Psoas muscle (tissue), 8 donors: ENCODE measurements around the gene CRIP1. TPM values are rescaled to one million over a fixed set of nuclear protein-coding genes. Genes with fewer than 3 reads are reported as not detected.

Source experiments
- ATAC-seq, 4 donors: fragments of 200-7000 bp; cut with Tn5 transposase; one replicate each; pipeline ENCODE4 v1.9.1; 2020; ENCODE audit warnings: moderate library complexity in 3 of 4, mild to moderate bottlenecking in 2 of 4
- DNase-seq, 2 donors: peaks; one replicate each; pipeline ENCODE4 v3.0.0-alpha.2; 2020
- H3K27ac ChIP-seq: fragments of 200-600 bp; one replicate; pipeline ENCODE4 v1.8.0; 2022
- H3K27me3 ChIP-seq, 3 donors: fragments of 200-600 bp in 1 of 3; one replicate each; pipeline versions ENCODE4 v1.6.1 to v1.8.0; 2013 to 2022; ENCODE audit warnings: low read length in 2 of 3, mild to moderate bottlenecking in 2 of 3, moderate library complexity in 1 of 3; ENCODE audit not compliant: insufficient read depth in 3 of 3
- H3K36me3 ChIP-seq, 2 donors: fragments of 200-600 bp in 1 of 2; one replicate each; pipeline versions ENCODE4 v1.6.1 to v1.8.0; 2013 to 2022; ENCODE audit warnings: low read depth in 1 of 2, mild to moderate bottlenecking in 1 of 2, moderate library complexity in 1 of 2; ENCODE audit not compliant: insufficient read depth in 1 of 2
- H3K4me1 ChIP-seq: fragments of 200-600 bp; one replicate; pipeline ENCODE4 v1.8.0; 2022
- H3K4me3 ChIP-seq: fragments of 200-600 bp; one replicate; pipeline ENCODE4 v1.8.0; 2022; ENCODE audit warnings: mild to moderate bottlenecking
- H3K9me3 ChIP-seq: fragments of 200-600 bp; one replicate; pipeline ENCODE4 v1.8.0; 2022
- WGBS, 3 donors: extraction: QIAGEN DNeasy Blood & Tissue Kit; methylation state at CpG; one replicate each; pipeline versions ENCODE4 v1.1.6 to v1.1.7; 2013; 5-methylcytosine and 5-hydroxymethylcytosine counted together
- intact Hi-C, 2 donors: fragments of 100-400 bp; cut with DNase I; formaldehyde crosslinking; loops; one replicate each; pipeline versions ENCODE4 v1.11.0 to v1.14.2; 2022
- polyA plus RNA-seq, 3 donors: library from polyadenylated mRNA; stranded (reverse); fragments of 200-250 nt; gene quantifications; one replicate each; pipeline ENCODE4 v1.2.3, GENCODE V29; 2013
- total RNA-seq, 4 donors: library from RNA; stranded (reverse); fragmentation: NEBNext Ultra II Directional in 2 of 4; extraction: Animal tissue kit (Norgen Biotek cat#: 25700) in 2 of 4; gene quantifications; one replicate each; pipeline versions ENCODE4 v1.2.1 to v1.2.4, GENCODE V29; 2021 to 2023
- TF ChIP-seq, protein P1 (sequence below): fragments of 200-600 bp; IDR thresholded peaks from one replicate; pipeline ENCODE4 v1.8.0; 2022; ENCODE audit warnings: antibody characterized with exemption
- donor health status: healthy with polysubstance abuse.
- donor health status: DM: no; HTN: no; CAD: no; lungs with moderate emphysema.
- donor health status: Bipolar disorder and iron deficiency.
- donor health status: healthy.
- donor health status: DM: yes; HTN: yes; CAD: no.
- donor health status: DM: no; HTN: no; CAD: no.
- donor health status: DM: no; HTN: no; CAD: no.
- donor health status: DM: yes; HTN: yes; CAD: no.

Gene CRIP1
- total and polyA plus RNA-seq, 7 donors, result 11.5 to 27.2 (median 17.5) TPM

DNA sequence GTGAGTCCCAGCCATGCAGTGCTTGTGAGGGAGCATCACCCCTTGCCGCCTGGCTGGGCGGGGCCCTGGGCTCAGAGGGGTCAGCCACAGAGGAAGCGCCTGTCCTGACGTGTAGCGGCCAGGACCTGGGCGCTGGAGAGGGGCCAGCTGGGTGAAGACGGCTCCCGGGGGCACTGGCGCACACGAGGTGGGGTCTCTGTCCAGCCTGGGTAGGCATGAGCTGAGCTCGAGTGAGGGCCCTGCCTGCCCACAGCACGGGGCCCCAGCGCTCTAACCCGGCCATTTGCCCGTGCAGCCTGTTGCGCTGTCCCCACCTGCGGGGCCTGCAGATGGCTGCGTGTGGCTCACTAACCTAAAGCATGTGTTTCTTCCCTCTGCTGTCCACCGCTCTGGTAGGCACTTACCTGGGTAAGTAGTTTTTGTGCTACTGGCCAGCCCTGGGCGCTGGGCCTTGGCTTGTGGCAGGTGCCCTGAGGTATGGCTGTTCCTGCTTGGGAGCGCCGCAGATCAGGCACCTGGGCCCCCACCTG, 18.7 kb upstream of the CRIP1 start:
- Histone ChIP-seq H3K27me3 (no peaks in the 10 kb centered on the region), H3K36me3 (peaks cover 8 to 54% of the 10 kb centered on the region in 2 donors), H3K27ac (peak overlapping the region; percentile 15), H3K9me3 (no peaks in the 10 kb centered on the region), H3K4me1 (peaks cover 44% of the 10 kb centered on the region), H3K4me3 (no peak overlapping the region)
- 83 to 88% (median 83%) methylated on average over 22 of the region's 22 CpGs for WGBS, 3 donors
- no peak for DNase-seq
- intact Hi-C loops, result loop anchor here in 1 of 2 donors (5.0 kb wide), 1 partner anchor 51 kb away; the partner anchor contains the start of gene MTA1
- ATAC-seq, result no peak
- TF ChIP-seq, protein P1, sequence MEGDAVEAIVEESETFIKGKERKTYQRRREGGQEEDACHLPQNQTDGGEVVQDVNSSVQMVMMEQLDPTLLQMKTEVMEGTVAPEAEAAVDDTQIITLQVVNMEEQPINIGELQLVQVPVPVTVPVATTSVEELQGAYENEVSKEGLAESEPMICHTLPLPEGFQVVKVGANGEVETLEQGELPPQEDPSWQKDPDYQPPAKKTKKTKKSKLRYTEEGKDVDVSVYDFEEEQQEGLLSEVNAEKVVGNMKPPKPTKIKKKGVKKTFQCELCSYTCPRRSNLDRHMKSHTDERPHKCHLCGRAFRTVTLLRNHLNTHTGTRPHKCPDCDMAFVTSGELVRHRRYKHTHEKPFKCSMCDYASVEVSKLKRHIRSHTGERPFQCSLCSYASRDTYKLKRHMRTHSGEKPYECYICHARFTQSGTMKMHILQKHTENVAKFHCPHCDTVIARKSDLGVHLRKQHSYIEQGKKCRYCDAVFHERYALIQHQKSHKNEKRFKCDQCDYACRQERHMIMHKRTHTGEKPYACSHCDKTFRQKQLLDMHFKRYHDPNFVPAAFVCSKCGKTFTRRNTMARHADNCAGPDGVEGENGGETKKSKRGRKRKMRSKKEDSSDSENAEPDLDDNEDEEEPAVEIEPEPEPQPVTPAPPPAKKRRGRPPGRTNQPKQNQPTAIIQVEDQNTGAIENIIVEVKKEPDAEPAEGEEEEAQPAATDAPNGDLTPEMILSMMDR, result no peak

DNA sequence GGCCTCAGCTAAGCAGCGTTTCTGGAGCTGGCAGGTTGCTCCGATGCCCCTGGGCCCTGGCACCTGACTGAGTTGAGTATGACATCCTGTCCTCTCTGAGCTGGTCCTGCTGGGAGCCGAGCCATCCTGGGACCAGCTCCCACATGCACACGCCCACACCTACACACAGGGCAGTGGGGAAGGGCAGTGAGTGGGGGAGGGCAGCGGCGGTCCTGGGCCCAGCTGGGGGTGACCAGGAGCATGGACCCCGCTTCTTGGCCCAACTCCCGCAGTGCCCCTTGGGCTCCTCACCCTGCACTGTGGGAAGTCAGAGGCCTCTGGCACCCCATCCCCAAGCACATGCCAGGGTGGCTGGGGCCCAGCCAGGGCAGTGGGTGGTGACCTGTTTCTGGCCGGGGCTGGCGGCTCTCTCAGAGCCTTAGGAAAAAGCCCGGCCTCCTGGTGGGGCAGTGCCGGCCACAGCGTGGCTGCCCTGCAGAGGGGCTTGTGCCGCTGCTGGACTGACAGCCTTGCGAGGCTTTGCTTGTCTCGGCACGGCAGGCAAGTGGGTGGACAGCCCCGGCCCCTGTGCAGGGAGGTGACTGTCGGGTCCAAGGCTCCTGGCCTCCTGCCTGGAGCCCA, 18.0 kb upstream of the CRIP1 start:
- TF ChIP-seq, protein P1, result no peak
- DNase-seq (peak; percentile 55 to 79), ATAC-seq (peak; percentile 33 to 65 (median 60))
- H3K27ac ChIP-seq, result no peak overlapping the region
- no peaks in the 10 kb centered on the region for H3K9me3 ChIP-seq
- H3K4me1 ChIP-seq, result peaks cover 47% of the 10 kb centered on the region
- intact Hi-C loops, result loop anchor here in 1 of 2 donors (5.0 kb wide), 1 partner anchor 51 kb away; the partner anchor contains the start of gene MTA1
- 16 to 30% (median 21%) methylated on average over 15 to 19 of the region's 19 CpGs for WGBS, 3 donors
- H3K27me3 ChIP-seq, result no peaks in the 10 kb centered on the region
- peaks cover 3 to 47% of the 10 kb centered on the region in 2 donors for H3K36me3 ChIP-seq
- no peak overlapping the region for H3K4me3 ChIP-seq

DNA sequence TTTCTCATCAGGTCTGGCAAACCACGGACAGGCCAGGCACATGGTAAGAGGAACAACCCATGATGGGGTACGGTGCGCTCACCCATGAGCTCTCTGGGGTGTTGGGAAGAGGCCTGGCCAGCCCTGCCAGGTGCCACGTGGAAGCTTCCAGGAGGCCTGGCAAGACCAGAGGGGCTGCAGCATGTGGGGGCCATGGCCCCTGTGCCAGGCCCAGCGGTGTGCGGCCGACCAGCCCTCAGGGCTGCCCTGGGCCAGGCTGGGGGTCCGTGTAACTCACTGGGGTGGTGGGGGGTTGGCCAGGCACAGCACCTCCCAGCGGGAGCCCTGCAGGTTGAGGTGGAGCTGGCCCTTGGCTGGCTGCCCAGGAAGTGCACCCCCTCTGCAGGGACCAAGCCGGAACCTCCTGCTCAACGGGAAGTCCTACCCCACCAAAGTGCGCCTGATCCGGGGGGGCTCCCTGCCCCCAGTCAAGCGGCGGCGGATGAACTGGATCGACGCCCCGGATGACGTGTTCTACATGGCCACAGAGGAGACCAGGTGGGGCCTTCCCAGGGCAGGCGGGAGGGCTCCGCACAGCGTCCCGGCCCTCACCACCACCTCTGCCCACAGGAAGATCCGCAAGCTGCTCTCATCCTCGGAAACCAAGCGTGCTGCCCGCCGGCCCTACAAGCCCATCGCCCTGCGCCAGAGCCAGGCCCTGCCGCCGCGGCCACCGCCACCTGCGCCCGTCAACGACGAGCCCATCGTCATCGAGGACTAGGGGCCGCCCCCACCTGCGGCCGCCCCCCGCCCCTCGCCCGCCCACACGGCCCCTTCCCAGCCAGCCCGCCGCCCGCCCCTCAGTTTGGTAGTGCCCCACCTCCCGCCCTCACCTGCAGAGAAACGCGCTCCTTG, 17.0 kb upstream of the CRIP1 start:
- peaks cover 0 to 2% (median under 1%) of the 10 kb centered on the region in 3 donors for H3K27me3 ChIP-seq
- WGBS, 3 donors, result 75 to 79% (median 77%) methylated on average over 30 to 54 of the region's 54 CpGs
- ATAC-seq, result no peak
- TF ChIP-seq, protein P1, result no peak
- peaks cover 50% of the 10 kb centered on the region for H3K4me1 ChIP-seq
- no peak for DNase-seq
- H3K27ac ChIP-seq, result no peak overlapping the region
- peaks cover 0 to 37% of the 10 kb centered on the region in 2 donors for H3K36me3 ChIP-seq
- intact Hi-C loops, result loop anchor here in 1 of 2 donors (5.0 kb wide), 1 partner anchor 52 kb away; the partner anchor contains the start of gene MTA1
- H3K4me3 ChIP-seq, result no peak overlapping the region
- no peaks in the 10 kb centered on the region for H3K9me3 ChIP-seq

DNA sequence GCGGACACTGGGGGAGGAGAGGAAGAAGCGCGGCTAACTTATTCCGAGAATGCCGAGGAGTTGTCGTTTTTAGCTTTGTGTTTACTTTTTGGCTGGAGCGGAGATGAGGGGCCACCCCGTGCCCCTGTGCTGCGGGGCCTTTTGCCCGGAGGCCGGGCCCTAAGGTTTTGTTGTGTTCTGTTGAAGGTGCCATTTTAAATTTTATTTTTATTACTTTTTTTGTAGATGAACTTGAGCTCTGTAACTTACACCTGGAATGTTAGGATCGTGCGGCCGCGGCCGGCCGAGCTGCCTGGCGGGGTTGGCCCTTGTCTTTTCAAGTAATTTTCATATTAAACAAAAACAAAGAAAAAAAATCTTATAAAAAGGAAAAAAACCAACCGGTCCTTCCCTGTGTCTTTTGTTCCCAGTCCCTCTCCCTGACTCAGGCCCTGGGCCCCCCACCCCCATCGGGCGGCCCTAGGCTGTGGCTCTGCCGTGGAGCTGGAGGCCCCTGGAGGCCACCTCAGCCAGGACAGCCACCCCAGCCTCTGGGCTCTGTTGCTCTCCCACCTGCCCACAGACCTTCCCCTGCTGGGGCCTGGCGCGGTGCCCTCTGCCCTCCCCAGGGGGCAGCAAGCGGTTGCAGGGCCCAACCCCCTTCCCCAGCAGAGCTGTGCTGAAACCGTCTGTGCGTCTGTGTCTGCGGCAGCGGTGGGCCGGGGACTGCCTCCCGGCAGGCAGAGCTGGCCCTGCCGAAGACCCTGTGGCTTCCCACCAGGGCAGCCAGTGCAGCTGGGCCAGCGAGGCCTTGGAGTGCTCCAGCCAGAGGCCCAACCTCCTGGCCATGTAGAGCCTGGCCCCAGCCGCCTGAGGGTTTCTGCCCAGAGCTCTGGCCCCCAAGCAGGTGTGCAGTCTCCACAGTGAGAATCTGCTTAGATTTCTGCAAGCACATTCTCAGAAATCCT, 16.1 kb upstream of the CRIP1 start:
- WGBS, 3 donors, result 79 to 82% (median 82%) methylated on average over 34 of the region's 34 CpGs
- Histone ChIP-seq H3K27me3 (peaks cover 0 to 4% (median 2%) of the 10 kb centered on the region in 3 donors), H3K36me3 (peaks cover 0 to 32% of the 10 kb centered on the region in 2 donors), H3K4me3 (no peak overlapping the region), H3K4me1 (peaks cover 47% of the 10 kb centered on the region), H3K9me3 (no peaks in the 10 kb centered on the region), H3K27ac (no peak overlapping the region)
- DNase-seq (no peak), ATAC-seq (no peak)
- TF ChIP-seq, protein P1, result no peak
- intact Hi-C loops, result no loop called here
